ENCODE data around the gene ATP2B3. TPM values are rescaled to one million over a fixed set of nuclear protein-coding genes. Genes with fewer than 3 reads are reported as not detected.

Gene ATP2B3
- total RNA-seq, 1 experiment from 2014 or later = not detected

DNA sequence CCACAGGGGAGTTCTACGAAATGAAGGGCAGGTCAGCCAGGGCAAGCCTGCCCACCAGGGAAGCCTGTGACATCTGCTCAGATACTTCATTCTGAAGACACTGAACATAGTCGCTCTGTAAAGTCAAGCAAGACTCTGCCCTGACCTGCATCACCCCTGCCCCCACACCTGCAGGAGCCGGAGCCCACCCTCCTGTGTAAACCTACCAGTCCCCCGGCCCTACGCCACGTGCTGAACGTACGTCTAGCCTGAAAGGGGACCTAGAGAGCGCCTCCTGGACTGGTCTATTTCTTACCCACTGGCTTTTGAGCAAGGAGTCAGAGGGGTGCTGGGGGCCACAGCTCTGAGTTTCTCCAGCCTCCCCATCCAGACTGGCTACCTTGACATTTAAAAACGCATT is 69.9 kb downstream of the ATP2B3 start:
- DNase-seq (ENCODE audit: low read depth in 1 of 2, low spot score in 2 of 2) = no peak
- Histone ChIP-seq H3K27me3 (replicated peaks) (no peaks in the 10 kb centered on the region), H3K4me3 (no peak overlapping the region)

DNA sequence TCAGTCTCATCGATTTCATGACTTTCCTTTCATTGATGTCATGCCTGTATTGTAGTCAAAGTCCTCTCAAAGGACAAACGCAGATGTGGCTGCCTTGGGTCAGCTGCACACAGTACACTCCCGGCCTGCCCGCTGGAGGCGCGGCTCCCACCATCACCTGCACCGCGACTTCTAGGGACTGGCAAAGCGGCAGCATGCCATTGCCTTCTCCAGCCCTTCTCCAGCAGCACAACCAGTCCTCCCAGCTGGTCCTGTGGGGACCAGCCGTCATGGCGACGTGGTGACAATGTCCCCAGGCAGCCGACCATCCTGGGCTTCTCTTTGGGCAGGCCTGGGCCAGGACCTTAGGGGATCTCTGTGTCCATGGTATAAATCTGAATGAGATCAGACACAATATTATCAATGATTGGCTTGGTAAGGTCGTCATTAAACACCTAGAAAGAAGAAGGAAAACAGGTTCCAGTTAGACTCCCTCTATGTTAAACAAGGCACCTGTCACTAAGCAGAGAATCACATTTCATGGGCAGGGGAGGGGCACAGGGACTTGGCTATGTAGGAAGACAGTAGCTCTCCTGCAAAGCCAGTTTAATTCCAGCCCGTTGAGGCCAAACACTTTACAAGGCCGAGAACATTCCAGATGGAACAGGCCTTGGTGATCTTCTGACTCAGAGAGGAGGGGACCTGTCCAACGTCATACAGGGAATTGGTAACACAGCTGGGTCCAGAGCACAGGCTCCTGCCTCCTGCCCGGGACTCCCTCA is 70.8 kb downstream of the ATP2B3 start:
- no peaks in the 10 kb centered on the region for H3K9me3 ChIP-seq (replicated peaks)
- H3K27me3 ChIP-seq (replicated peaks) = no peaks in the 10 kb centered on the region
- H3K27ac ChIP-seq = no peak overlapping the region
- H3K4me3 ChIP-seq = no peak overlapping the region
- peaks cover 3% of the 10 kb centered on the region; the same call in 1 of the 2 replicates for H3K36me3 ChIP-seq
- no peaks in the 10 kb centered on the region for H3K4me1 ChIP-seq (replicated peaks)
- no peak for DNase-seq (ENCODE audit: low read depth in 1 of 2, low spot score in 2 of 2)

More for the DNA sequence above, 69.9 kb downstream of the ATP2B3 start:
- Histone ChIP-seq H3K27ac (no peak overlapping the region), H3K9me3 (replicated peaks) (no peaks in the 10 kb centered on the region), H3K4me1 (replicated peaks) (no peaks in the 10 kb centered on the region), H3K36me3 (peaks cover 2% of the 10 kb centered on the region; the same call in 1 of the 2 replicates)

DNA sequence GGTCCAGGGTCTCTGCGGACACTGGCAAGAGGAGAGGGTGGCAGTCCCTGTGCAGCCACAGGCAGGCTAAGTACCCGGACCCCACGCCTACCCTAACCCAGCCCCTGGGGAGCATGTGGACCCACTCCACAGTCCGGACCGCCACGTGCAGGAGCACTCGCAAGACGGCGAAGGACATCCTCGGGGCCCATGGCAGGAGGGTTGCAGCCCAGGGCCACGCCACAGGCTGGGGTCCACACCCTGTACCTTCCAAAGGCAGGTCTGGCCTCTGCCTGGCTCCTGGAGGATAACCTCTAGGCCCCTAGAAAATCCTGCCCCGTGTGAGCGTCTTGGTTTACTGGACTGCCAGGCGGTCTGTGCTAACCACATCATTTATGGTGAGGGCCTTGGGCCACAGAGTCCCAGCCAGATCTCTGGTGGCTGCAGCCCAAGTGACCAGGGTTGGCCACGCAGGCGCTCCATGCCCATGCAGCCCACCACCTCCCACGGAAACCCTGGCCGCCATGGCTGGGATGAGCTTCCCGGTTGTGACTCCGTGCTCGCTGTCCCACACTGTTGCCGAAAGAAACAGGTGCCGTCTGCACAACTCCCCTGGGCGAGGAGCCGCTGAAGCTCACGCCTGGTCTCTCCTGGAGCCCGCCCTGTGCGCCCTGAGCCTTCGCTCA is 71.5 kb downstream of the ATP2B3 start:
- Histone ChIP-seq H3K27ac (no peak overlapping the region), H3K27me3 (replicated peaks) (no peaks in the 10 kb centered on the region), H3K36me3 (peaks cover 3% of the 10 kb centered on the region; the same call in 1 of the 2 replicates), H3K4me1 (replicated peaks) (no peaks in the 10 kb centered on the region), H3K4me3 (no peak overlapping the region), H3K9me3 (replicated peaks) (no peaks in the 10 kb centered on the region)
- DNase-seq (ENCODE audit: low read depth in 1 of 2, low spot score in 2 of 2) = no peak

DNA sequence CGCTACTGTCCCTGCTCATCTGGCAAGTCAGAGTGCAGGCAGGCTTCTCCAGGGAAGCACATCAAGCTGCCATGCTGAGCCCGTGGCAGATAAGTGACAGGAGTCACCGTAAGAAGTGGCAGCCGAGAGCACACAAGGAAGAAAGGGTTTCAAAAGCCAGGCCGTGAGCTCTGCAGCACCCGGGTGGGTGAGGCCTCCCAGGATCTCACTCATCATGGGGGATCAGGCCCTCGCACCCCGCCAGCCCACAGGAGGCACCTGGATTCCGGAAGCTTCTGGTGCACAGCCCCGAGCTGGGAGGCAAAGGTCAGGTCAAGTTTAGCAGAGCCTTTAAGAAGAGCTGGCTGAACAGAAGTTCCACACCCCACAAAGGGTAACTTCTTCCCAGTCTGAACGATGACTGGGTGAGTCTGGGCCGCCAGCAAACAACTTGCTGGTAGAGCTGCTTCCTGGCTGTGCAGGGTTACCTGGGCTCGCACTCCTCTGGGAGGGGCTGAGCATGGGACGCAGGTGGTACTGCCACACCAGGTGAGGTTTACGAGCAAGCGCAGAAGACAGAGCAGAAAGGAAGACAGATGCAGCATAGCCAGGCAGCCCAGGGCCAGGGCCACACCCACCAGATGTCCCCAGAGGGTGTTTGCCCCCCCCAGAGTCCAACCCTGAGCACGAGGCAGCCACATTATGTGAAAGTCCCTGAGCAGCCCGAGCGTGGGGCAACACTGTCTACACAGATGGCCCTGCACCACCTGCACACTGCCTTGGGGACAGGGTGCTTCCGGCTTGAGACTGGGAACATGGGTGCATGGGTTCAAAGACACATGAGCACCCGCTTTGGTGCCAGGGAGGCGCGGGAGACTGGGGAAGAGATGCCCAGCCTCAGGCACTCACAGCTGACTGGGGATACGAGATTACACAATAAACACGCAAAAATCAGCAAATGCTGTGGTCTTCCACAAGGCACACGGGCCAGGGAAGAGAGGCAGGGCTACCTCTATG is 73.8 kb downstream of the ATP2B3 start:
- no peaks in the 10 kb centered on the region for H3K9me3 ChIP-seq (replicated peaks)
- H3K27me3 ChIP-seq (replicated peaks) = no peaks in the 10 kb centered on the region
- H3K4me3 ChIP-seq = no peak overlapping the region
- H3K36me3 ChIP-seq = peaks cover 3% of the 10 kb centered on the region; the same call in 1 of the 2 replicates
- no peaks in the 10 kb centered on the region for H3K4me1 ChIP-seq (replicated peaks)
- DNase-seq (ENCODE audit: low read depth in 1 of 2, low spot score in 2 of 2) = no peak
- H3K27ac ChIP-seq = no peak overlapping the region

DNA sequence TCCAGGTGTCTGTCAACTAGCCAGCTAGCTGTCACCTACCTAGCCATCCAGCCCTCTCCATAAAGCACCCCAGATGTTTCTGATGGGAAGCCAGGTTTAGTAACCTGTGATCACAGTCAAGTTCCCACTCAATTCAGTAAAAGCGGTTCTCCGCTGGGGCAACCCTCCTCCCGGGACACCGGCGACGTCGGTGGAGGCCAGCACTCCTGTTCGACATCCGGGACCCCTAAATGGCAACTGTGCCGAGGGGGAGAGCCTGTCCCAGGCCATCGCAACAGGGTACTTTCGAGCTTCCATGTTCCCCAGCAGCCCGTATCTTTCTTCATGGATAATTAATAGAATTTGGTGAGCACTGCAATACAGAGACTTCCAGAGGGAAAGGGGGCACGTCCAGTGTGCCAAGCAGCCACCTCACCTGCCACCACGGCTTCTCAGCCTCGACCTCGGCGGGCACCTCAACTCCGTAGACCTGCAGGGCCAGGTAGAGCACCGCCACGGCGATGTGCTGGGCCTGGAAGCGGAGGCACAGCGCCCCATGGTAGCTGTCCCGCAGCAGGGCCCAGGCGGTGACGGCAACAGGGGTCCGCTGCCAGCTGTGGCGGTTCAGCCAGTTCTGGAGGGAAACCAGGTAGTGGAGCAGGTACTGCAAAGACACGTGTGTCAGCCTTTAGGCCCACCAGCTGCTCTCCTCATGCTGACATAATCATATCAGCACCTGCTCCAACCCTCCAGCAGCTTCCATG is 74.8 kb downstream of the ATP2B3 start:
- Histone ChIP-seq H3K4me3 (no peak overlapping the region), H3K4me1 (replicated peaks) (no peaks in the 10 kb centered on the region), H3K27me3 (replicated peaks) (no peaks in the 10 kb centered on the region), H3K27ac (no peak overlapping the region), H3K36me3 (0 out of 2 replicates have a peak, but pooled peaks cover 3% of the 10 kb centered on the region), H3K9me3 (replicated peaks) (no peaks in the 10 kb centered on the region)
- DNase-seq (ENCODE audit: low read depth in 1 of 2, low spot score in 2 of 2) = no peak

DNA sequence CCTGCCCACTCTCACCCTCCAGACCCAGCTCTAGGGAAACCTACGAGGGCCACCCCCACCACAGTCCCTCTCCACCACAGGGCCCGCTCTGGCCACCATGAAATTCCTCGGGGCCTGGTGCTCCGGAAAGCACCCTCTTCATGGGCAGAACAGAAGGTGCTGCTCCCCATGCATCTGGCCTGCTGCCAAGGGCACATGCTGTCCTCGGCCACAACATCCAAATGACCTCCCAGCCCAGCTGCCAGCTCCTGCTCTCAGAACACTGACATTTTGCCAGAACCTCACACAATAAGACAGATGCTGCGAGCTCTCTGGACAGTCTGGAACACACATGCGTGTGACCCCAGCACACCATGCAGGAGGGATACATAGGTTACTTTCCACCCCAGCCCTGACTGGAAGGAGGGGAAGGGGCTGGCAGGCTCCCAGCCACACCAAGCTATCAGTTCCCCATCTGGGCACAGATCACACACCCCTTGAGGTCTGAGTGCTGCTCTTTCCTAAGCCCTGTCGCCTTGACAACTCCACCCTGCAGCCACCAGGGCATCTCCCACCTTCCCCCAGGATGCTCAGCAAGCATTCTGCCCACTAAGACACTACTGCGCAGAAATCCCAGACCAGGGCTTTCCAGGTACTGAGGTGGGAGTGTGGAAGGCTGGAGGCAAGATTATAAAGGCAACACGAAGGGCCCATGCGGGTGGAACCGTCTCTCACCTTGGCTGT is 75.7 kb downstream of the ATP2B3 start:
- no peaks in the 10 kb centered on the region for H3K9me3 ChIP-seq (replicated peaks)
- H3K4me1 ChIP-seq (replicated peaks) = peaks cover 6% of the 10 kb centered on the region; the same call in 1 of the 2 replicates
- no peak overlapping the region for H3K4me3 ChIP-seq
- no peaks in the 10 kb centered on the region for H3K27me3 ChIP-seq (replicated peaks)
- H3K36me3 ChIP-seq = 0 out of 2 replicates have a peak, but pooled peaks cover 3% of the 10 kb centered on the region
- no peak for DNase-seq (ENCODE audit: low read depth in 1 of 2, low spot score in 2 of 2)
- no peak overlapping the region for H3K27ac ChIP-seq

DNA sequence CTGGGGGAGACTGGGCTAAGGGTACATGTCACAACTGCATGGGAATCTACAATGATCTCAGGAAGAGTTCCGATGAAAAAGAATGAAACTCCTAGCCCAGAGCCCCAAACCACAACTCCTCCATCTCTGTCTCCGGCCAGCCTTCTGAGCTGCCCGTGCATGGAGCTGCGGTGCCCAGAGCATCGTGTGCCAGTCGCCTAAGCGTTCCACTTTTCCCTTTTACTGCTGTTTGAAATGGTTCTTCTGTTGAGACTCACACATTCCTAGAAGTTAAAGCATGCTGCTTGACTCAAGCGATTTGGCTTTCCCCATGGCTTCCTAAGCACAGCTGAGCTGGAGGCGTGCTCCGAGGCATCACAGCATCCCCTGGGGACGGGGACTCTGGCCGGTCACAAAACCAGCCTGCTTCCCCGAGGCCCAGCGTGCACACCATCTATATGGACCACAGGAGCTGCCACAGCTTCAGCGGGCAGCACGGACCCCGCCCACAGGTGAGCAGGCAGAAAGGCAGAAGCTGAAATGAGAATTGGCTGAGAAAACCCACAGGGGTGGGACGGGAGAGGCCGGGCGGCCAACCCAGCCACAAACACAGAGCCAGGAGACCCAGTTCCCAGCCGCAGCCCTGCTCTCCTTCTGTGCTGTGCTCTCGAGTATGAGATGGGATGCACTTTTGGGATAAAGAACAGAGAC is 76.5 kb downstream of the ATP2B3 start:
- Histone ChIP-seq H3K27ac (no peak overlapping the region), H3K9me3 (replicated peaks) (no peaks in the 10 kb centered on the region), H3K27me3 (replicated peaks) (no peaks in the 10 kb centered on the region), H3K36me3 (0 out of 2 replicates have a peak, but pooled peaks cover 3% of the 10 kb centered on the region), H3K4me3 (no peak overlapping the region), H3K4me1 (replicated peaks) (peaks cover 7% of the 10 kb centered on the region; the same call in 1 of the 2 replicates)
- DNase-seq (ENCODE audit: low read depth in 1 of 2, low spot score in 2 of 2) = no peak

DNA sequence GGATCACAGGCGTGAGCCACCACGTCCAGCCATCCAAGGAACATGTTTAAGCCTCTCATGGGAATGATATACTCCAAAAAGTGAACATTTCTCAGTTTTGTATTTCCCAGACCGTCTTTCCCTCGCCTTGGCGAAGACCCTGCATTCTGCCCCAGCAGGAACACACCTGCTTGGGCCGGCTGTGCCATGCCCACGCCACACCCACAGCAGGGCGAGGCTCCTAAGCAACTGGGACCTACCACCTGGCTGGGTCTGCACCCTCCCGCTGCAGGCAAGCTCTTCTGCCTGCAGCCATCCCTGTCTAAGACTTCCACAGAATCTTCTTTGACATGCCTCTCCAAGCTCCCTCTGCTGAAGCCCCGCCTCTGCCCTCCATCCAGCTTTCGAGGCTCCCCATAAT is 77.9 kb downstream of the ATP2B3 start:
- DNase-seq (ENCODE audit: low read depth in 1 of 2, low spot score in 2 of 2) = no peak
- H3K4me1 ChIP-seq (replicated peaks) = peaks cover 9% of the 10 kb centered on the region; the same call in 1 of the 2 replicates
- H3K27me3 ChIP-seq (replicated peaks) = no peaks in the 10 kb centered on the region
- no peaks in the 10 kb centered on the region for H3K9me3 ChIP-seq (replicated peaks)
- H3K36me3 ChIP-seq = 0 out of 2 replicates have a peak, but pooled peaks cover 3% of the 10 kb centered on the region
- H3K4me3 ChIP-seq = no peak overlapping the region
- no peak overlapping the region for H3K27ac ChIP-seq

DNA sequence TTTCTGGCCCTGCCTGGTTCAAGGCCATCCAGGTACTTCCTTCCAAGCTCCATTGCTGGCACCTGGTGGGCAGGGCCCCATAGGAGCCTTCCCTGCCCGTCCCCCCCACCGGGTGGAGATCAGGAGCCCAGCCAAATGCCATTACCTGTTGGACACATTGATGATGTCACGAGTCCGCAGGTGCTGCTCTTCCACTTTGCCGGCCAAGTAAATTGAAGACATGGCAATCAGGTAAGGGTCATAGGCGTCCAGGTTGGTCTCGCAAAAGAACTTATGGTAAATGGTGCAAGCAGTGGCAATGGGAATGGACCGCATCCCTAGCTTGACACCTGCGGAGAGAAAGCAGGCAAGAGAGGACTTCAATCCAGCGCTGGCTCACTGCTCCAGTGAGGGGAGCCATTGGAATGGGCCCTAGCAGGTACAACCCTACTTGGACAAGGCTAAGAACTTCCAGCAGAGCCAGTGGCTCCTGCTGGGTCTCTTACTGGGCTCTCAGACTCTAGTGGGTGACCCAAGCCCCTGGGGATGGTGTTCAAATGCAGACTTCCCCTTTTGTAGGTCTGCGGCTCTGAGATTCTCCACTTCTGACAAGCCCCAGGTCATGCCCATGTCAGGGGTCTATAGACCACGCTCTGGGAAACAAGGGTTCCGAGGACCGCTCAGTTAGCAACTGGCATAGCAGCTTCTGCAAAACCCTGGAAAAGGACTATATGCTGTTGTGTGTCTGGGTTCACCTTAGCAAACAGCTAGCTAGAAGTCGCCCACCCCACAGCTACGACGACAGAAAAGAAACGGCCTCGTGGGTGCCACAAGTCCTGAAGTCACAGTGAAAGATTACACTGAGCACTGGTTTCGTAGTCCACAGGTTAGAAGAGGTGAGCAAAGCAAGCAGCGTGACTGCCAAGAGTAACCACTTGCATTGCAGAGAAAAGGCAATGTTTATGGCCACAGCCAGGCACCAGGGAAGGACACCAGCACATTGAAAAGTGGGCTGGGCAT is 78.7 kb downstream of the ATP2B3 start:
- no peak overlapping the region for H3K27ac ChIP-seq
- H3K27me3 ChIP-seq (replicated peaks) = no peaks in the 10 kb centered on the region
- H3K36me3 ChIP-seq = 0 out of 2 replicates have a peak, but pooled peaks cover 3% of the 10 kb centered on the region
- H3K9me3 ChIP-seq (replicated peaks) = no peaks in the 10 kb centered on the region
- H3K4me3 ChIP-seq = no peak overlapping the region
- DNase-seq (ENCODE audit: low read depth in 1 of 2, low spot score in 2 of 2) = no peak
- H3K4me1 ChIP-seq (replicated peaks) = peaks cover 9% of the 10 kb centered on the region; the same call in 1 of the 2 replicates

DNA sequence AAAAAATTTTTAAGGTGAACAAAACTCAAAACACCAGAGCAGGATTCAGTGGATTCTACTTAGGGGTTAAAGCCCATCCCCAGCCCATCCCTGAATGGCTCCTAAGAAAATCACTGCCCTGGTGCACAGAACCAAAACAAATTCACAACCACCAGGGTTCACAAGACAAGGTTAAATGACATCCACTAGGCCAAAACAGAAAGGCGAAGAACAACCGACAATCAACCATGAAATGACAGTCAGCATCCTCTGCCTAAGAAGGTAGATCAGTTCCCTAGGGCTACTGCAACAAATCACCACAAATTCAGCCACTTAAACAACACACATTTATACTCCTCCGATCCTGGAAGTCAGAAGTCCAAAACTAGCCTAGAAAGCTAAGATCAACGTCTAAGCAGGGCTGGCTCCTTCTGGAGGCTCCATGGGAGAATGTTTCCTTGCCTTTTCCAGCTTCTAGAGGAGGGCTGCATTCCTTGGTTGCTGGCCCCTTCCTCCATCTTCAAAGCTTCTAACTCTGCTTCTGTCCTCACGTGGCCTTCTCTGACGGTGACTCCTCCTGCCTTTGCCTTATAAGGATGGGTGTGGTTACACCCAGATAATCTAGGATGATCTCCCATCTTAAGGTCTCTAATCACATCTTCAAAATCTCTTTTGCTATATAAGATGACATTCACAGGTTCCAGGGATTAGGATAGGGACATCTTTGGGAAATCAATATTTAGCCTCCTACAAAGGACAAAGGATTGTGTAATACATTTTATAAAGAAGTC is 79.7 kb downstream of the ATP2B3 start:
- 0 out of 2 replicates have a peak, but pooled peaks cover 3% of the 10 kb centered on the region for H3K36me3 ChIP-seq
- no peak overlapping the region for H3K4me3 ChIP-seq
- no peak overlapping the region for H3K27ac ChIP-seq
- H3K27me3 ChIP-seq (replicated peaks) = no peaks in the 10 kb centered on the region
- no peak for DNase-seq (ENCODE audit: low read depth in 1 of 2, low spot score in 2 of 2)
- peaks cover 9% of the 10 kb centered on the region; the same call in 1 of the 2 replicates for H3K4me1 ChIP-seq (replicated peaks)
- no peaks in the 10 kb centered on the region for H3K9me3 ChIP-seq (replicated peaks)
